G401 (cell line): ENCODE data around the gene ACOT6. TPM values are rescaled to one million over a fixed set of nuclear protein-coding genes. Genes with fewer than 3 reads are reported as not detected.

ENCODE experiments used
- DNase-seq: peaks from one replicate; pipeline ENCODE4 v3.0.0-alpha.2; 2015; ENCODE audit warnings: low spot score
- in situ Hi-C: cut with HindIII; loops from 2 replicates; pipeline ENCODE4 v1.10.0; 2016; ENCODE audit warnings: low sequenced_read_pairs, mixed read lengths
- total RNA-seq: library from RNA; depleted of rRNA; stranded (reverse); fragments of >200 nt; shearing (Covaris generic); gene quantifications from 2 replicates; pipeline ENCODE4 v1.2.3, GENCODE V29; 2014

The ACOT6 gene
- total RNA-seq, 1 experiment from 2014 or later, result not detected

GRCh38 chr14:73591690-73592449 is 20.4 kb upstream of the ACOT6 start, which contains the start of gene ACOT4:
Gene ACOT4, plus strand, starts transcription at chr14:73591873. Its CDS starts 87 bp downstream, at chr14:73591960.
- DNase-seq, result peak; percentile 57
- in situ Hi-C loops, result no loop called here

- in situ Hi-C loops, result no loop called here
- no peak for DNase-seq
Measured at GRCh38 chr14:73594491-73594890, 17.8 kb upstream of the ACOT6 start.

GRCh38 chr14:73599499-73599898 is 12.8 kb upstream of the ACOT6 start:
- no peak for DNase-seq
- in situ Hi-C loops, result no loop called here

GRCh38 chr14:73602994-73603393 is 9.3 kb upstream of the ACOT6 start:
- no peak for DNase-seq
- in situ Hi-C loops, result no loop called here

- in situ Hi-C loops, result no loop called here
Measured at GRCh38 chr14:73606271-73606670, 6.0 kb upstream of the ACOT6 start.

GRCh38 chr14:73607241-73607640 is 5.1 kb upstream of the ACOT6 start:
- in situ Hi-C loops, result no loop called here
- no peak for DNase-seq

More at GRCh38 chr14:73606271-73606670, 6.0 kb upstream of the ACOT6 start:
- no peak for DNase-seq

- in situ Hi-C loops, result no loop called here
- DNase-seq, result no peak
Measured at GRCh38 chr14:73610687-73611086, 1.6 kb upstream of the ACOT6 start.

- peak; percentile 38 for DNase-seq
- in situ Hi-C loops, result no loop called here
Measured at GRCh38 chr14:73613046-73613383, 698 bp downstream of the ACOT6 start.

GRCh38 chr14:73613419-73613963 is 1.2 kb downstream of the ACOT6 start:
- no peak for DNase-seq
- in situ Hi-C loops, result no loop called here

GRCh38 chr14:73616831-73617230 is 4.5 kb downstream of the ACOT6 start:
- in situ Hi-C loops, result no loop called here
- no peak for DNase-seq

GRCh38 chr14:73619524-73619923 is 7.2 kb downstream of the ACOT6 start:
- in situ Hi-C loops, result no loop called here
- DNase-seq, result no peak

GRCh38 chr14:73620268-73620667 is 8.0 kb downstream of the ACOT6 start:
- no peak for DNase-seq
- in situ Hi-C loops, result no loop called here

- in situ Hi-C loops, result no loop called here
- no peak for DNase-seq
Measured at GRCh38 chr14:73623504-73624054, 11.3 kb downstream of the ACOT6 start.

- DNase-seq, result no peak
- in situ Hi-C loops, result no loop called here
Measured at GRCh38 chr14:73625706-73626105, 13.4 kb downstream of the ACOT6 start.

GRCh38 chr14:73627151-73627558 is 14.8 kb downstream of the ACOT6 start:
- DNase-seq, result no peak
- in situ Hi-C loops, result no loop called here

GRCh38 chr14:73630009-73630780 is 17.9 kb downstream of the ACOT6 start:
- in situ Hi-C loops, result no loop called here
- no peak for DNase-seq

GRCh38 chr14:73633116-73634010 is 21.0 kb downstream of the ACOT6 start:
- in situ Hi-C loops, result no loop called here
- peak; percentile 86 for DNase-seq

GRCh38 chr14:73634011-73634833 is 21.9 kb downstream of the ACOT6 start:
- in situ Hi-C loops, result no loop called here
- DNase-seq, result peak; percentile 77
